Activated naive CD4-positive, alpha-beta T cell (primary cell): ENCODE results near the gene PLCL1.

Experiments used
- DNase-seq, 4 experiments: peaks; one replicate each; lab custom pipeline; 2025; lab: John Stamatoyannopoulos, UW

PLCL1 gene

GRCh38 chr2:197888321-197888720, 83.9 kb downstream of the PLCL1 start:
- no peak for DNase-seq

GRCh38 chr2:197889041-197889440, 84.6 kb downstream of the PLCL1 start:
- DNase-seq, result no peak

GRCh38 chr2:197890168-197890567, 85.8 kb downstream of the PLCL1 start:
- DNase-seq, result no peak

- no peak for DNase-seq
Measured at GRCh38 chr2:197891897-197892442, 87.6 kb downstream of the PLCL1 start.

- DNase-seq, result no peak
Measured at GRCh38 chr2:197893403-197894177, 89.2 kb downstream of the PLCL1 start.

- no peak for DNase-seq
Measured at GRCh38 chr2:197894751-197895274, 90.4 kb downstream of the PLCL1 start.

GRCh38 chr2:197897960-197898678, 93.7 kb downstream of the PLCL1 start:
- DNase-seq, result no peak

- no peak for DNase-seq
Measured at GRCh38 chr2:197904446-197904845, 100.1 kb downstream of the PLCL1 start.

- DNase-seq, result no peak
Measured at GRCh38 chr2:197908156-197908555, 103.8 kb downstream of the PLCL1 start.

GRCh38 chr2:197908990-197909776, 104.8 kb downstream of the PLCL1 start:
- DNase-seq, result no peak

GRCh38 chr2:197911667-197912066, 107.3 kb downstream of the PLCL1 start:
- DNase-seq, result no peak

- DNase-seq, result no peak
Measured at GRCh38 chr2:197913084-197913483, 108.7 kb downstream of the PLCL1 start.

GRCh38 chr2:197914778-197915177, 110.4 kb downstream of the PLCL1 start:
- DNase-seq, result no peak

- DNase-seq, result no peak
Measured at GRCh38 chr2:197915548-197916265, 111.3 kb downstream of the PLCL1 start.

GRCh38 chr2:197919487-197919886, 115.1 kb downstream of the PLCL1 start:
- DNase-seq, result no peak

- DNase-seq, result no peak
Measured at GRCh38 chr2:197920088-197920487, 115.7 kb downstream of the PLCL1 start.

GRCh38 chr2:197920592-197921201, 116.3 kb downstream of the PLCL1 start:
- DNase-seq, result no peak

GRCh38 chr2:197924483-197924882, 120.1 kb downstream of the PLCL1 start:
- no peak for DNase-seq

GRCh38 chr2:197925204-197925603, 120.8 kb downstream of the PLCL1 start:
- no peak for DNase-seq

- DNase-seq, result no peak
Measured at GRCh38 chr2:197925976-197926375, 121.6 kb downstream of the PLCL1 start.

GRCh38 chr2:197926673-197927072, 122.3 kb downstream of the PLCL1 start:
- no peak for DNase-seq
